ENCODE measurements around the gene TAF3. TPM values are rescaled to one million over a fixed set of nuclear protein-coding genes. Genes with fewer than 3 reads are reported as not detected.

Gene TAF3
- total RNA-seq, 1 donor from 2014 or later: 8.5 TPM

GRCh38 chr10:7861509-7862120 is 43.3 kb downstream of the TAF3 start:
- no peak for TF ChIP-seq CTCF (IDR thresholded peaks at IDR 0.05; ENCODE audit: unreplicated experiment)
- Mint-ChIP-seq H3K27me3 (ENCODE audit: low read depth) (no peaks in the 10 kb centered on the region), H3K36me3 (peaks cover 44% of the 10 kb centered on the region), H3K9me3 (peaks cover 41% of the 10 kb centered on the region), H3K27ac (no peak overlapping the region), H3K4me3 (no peak overlapping the region), H3K4me1 (peaks cover 21% of the 10 kb centered on the region)
- DNase-seq (ENCODE audit: low spot score in 2 of 2, unreplicated experiment in 2 of 2): no peak

- no peak for TF ChIP-seq CTCF (IDR thresholded peaks at IDR 0.05; ENCODE audit: unreplicated experiment)
- Mint-ChIP-seq H3K4me1 (peaks cover 16% of the 10 kb centered on the region), H3K4me3 (no peak overlapping the region), H3K9me3 (peaks cover 41% of the 10 kb centered on the region), H3K36me3 (peaks cover 44% of the 10 kb centered on the region), H3K27me3 (ENCODE audit: low read depth) (no peaks in the 10 kb centered on the region), H3K27ac (no peak overlapping the region)
- no peak for DNase-seq (ENCODE audit: low spot score in 2 of 2, unreplicated experiment in 2 of 2)
Measured at GRCh38 chr10:7862121-7862514, 43.8 kb downstream of the TAF3 start.

DNA sequence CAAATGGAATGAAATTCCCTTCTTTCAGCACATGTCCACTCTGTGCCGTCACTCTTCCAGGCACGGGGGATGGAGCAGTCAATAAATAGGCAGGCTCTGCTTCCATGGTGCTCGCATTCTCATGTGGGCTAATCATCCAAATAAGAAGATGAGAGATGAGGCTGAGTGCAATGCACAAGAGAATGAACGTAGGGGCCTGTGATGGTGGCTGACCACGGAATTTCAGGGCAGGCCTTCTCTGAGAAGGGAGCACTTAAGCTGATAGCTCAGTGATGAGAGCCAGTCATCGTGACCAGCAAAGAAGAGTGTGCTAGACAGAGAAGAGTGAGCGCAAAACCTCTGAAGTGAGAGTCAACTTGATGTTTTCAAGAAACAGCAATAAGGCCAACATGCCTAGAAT is 47.9 kb downstream of the TAF3 start:
- Mint-ChIP-seq H3K4me1 (peaks cover 5% of the 10 kb centered on the region), H3K4me3 (no peak overlapping the region), H3K27ac (no peak overlapping the region), H3K9me3 (peaks cover 35% of the 10 kb centered on the region), H3K27me3 (ENCODE audit: low read depth) (no peaks in the 10 kb centered on the region), H3K36me3 (peaks cover 33% of the 10 kb centered on the region)
- no peak for DNase-seq (ENCODE audit: low spot score in 2 of 2, unreplicated experiment in 2 of 2)
- no peak for TF ChIP-seq CTCF (IDR thresholded peaks at IDR 0.05; ENCODE audit: unreplicated experiment)

- Mint-ChIP-seq H3K36me3 (no peaks in the 10 kb centered on the region), H3K27ac (no peak overlapping the region)
Measured at GRCh38 chr10:7872041-7872442, 53.7 kb downstream of the TAF3 start.

GRCh38 chr10:7874864-7875263 is 56.6 kb downstream of the TAF3 start:
- Mint-ChIP-seq H3K4me3 (no peak overlapping the region), H3K27me3 (ENCODE audit: low read depth) (no peaks in the 10 kb centered on the region)

More at GRCh38 chr10:7872041-7872442, 53.7 kb downstream of the TAF3 start:
- no peak for DNase-seq (ENCODE audit: low spot score in 2 of 2, unreplicated experiment in 2 of 2)
- H3K27me3 Mint-ChIP-seq (ENCODE audit: low read depth): no peaks in the 10 kb centered on the region
- H3K4me3 Mint-ChIP-seq: peak overlapping the region; percentile 81
- peaks cover 41% of the 10 kb centered on the region for H3K4me1 Mint-ChIP-seq
- peak; percentile 97 for TF ChIP-seq CTCF (IDR thresholded peaks at IDR 0.05; ENCODE audit: unreplicated experiment)
- H3K9me3 Mint-ChIP-seq: no peaks in the 10 kb centered on the region

More at GRCh38 chr10:7874864-7875263, 56.6 kb downstream of the TAF3 start:
- Mint-ChIP-seq H3K4me1 (peaks cover 38% of the 10 kb centered on the region), H3K36me3 (no peaks in the 10 kb centered on the region), H3K9me3 (no peaks in the 10 kb centered on the region), H3K27ac (no peak overlapping the region)
- no peak for DNase-seq (ENCODE audit: low spot score in 2 of 2, unreplicated experiment in 2 of 2)
- no peak for TF ChIP-seq CTCF (IDR thresholded peaks at IDR 0.05; ENCODE audit: unreplicated experiment)

All from mesothelial cell of epicardium (in vitro differentiated cells).